ENCODE data around the gene MARCHF10.
"Not testable (repeated sequence)": the region's sequence is repeated elsewhere in the genome, so short reads cannot be mapped to it uniquely, and the experiment has no call there.

MARCHF10 gene

DNA sequence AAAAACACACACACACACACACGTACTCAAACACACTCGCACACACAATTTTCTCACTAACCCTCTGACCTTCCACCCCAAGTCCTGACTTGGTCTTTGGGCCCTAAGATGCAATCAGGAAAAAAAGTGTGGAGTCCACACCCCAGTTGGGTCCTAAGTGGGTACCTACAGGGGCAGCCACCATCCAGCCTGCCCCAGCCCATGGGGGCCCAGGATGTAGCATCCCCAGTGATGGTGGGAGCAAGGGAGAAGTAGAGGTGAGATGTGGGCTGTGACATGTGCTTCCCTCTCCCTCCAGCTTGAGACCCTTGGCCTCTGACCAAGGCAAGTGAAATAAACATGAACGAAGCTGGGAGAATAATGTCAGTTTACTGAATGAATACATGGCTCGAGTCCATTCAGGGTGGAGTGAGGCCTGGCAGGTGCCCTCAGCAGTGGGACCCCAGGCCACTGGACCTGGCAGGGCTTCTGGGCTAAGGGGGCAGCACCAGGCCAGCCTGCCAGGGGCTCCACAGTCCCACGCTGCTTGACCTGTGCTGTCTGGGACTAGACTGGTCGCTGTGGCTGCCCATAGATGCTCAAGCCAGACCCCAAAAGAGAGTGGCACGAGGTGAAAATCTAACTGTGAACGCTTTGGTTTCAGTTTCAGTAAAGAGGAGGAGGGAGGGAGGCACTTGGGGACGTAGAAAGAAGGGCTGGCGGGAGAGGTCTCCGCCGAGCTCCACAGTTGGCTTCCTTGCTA is 107.0 kb downstream of the MARCHF10 start:
- DNase-seq (ENCODE audit: low spot score) = no peak
- TF ChIP-seq, protein P1, sequence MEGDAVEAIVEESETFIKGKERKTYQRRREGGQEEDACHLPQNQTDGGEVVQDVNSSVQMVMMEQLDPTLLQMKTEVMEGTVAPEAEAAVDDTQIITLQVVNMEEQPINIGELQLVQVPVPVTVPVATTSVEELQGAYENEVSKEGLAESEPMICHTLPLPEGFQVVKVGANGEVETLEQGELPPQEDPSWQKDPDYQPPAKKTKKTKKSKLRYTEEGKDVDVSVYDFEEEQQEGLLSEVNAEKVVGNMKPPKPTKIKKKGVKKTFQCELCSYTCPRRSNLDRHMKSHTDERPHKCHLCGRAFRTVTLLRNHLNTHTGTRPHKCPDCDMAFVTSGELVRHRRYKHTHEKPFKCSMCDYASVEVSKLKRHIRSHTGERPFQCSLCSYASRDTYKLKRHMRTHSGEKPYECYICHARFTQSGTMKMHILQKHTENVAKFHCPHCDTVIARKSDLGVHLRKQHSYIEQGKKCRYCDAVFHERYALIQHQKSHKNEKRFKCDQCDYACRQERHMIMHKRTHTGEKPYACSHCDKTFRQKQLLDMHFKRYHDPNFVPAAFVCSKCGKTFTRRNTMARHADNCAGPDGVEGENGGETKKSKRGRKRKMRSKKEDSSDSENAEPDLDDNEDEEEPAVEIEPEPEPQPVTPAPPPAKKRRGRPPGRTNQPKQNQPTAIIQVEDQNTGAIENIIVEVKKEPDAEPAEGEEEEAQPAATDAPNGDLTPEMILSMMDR (IDR thresholded peaks at IDR 0.05) = no peak
- Histone ChIP-seq H3K4me3 (no peak overlapping the region), H3K27ac (no peak overlapping the region)

DNA sequence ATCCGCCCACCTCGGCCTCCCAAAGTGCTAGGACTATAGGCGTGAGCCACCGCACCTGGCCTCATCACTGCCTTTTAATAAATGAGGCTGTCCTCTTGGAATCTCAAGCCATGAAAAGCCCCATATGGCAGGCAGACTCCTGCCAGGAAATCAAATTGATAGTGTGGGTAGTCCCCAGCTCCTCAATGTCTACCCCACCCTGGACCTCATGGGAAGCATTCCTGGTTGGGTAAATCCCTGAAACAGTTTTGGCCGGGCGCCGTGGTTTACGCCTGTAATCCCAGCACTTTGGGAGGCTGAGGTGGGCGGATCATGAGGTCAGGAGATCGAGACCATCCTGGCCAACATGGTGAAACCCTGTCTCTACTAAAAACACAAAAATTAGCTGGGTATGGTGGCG is 109.7 kb downstream of the MARCHF10 start:
- H3K4me3 ChIP-seq; H3K27ac ChIP-seq; DNase-seq (ENCODE audit: low spot score): not testable (repeated sequence)

DNA sequence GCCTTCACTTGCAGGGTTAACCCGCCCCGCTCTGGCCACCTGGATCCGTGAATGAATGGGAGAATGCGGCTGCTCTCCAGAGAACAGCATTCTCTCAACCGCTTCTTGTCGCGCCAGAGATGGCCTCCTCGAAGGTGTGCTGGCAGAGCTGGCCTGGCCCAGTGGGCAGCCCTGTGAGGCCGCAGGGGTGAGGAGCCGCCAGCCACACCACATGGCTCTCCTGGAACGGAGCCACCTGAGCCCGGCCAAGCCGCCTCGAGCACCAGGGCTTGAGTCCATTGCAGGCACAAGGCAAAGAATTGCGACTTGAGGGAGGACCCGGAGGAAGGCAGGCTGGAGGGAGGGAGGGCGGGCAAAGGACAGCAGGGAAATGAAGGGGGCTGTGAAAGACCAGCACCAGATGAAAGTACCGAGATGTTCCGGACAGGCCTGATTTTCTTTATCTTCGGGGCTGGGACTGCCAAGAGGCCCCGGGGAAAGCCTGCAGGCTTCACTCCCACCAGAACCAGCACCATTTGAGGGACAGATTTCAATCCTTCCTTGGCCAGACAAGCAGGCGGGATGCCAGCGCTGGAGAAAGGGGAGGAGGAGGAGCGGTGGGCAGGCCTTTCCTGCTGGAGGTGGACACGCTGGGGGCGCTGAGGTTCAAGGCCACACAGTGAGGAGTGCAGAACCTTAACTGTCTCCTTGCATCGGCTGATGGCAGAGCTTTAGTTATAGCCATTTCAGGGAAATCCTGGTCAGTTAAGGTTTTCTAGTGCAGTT is 111.2 kb downstream of the MARCHF10 start:
- no peak for DNase-seq (ENCODE audit: low spot score)
- TF ChIP-seq, protein P1 (IDR thresholded peaks at IDR 0.05) = no peak
- H3K27ac ChIP-seq = no peak overlapping the region
- no peak overlapping the region for H3K4me3 ChIP-seq

DNA sequence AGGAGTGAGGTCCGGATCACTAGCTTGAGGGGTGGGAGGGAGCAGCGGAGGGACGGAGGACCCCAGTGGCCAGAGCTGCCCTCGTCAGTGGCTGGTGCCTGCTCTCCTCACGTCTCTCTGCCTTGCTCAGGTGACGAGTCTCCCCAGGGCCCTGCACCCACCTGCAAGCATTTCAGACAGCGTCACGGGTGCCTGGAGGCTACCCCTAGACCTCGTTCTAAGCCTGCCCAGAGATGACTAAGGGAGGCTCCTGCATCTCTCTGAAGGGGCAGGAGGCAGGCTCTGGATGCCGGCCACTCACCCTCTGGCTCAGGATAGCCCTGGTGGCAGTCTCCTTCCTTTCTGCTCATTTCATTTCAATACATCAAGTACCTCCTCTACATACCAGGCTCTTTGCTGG is 111.9 kb downstream of the MARCHF10 start:
- DNase-seq (ENCODE audit: low spot score) = no peak
- Histone ChIP-seq H3K27ac (no peak overlapping the region), H3K4me3 (no peak overlapping the region)
- TF ChIP-seq, protein P1 (IDR thresholded peaks at IDR 0.05) = no peak

DNA sequence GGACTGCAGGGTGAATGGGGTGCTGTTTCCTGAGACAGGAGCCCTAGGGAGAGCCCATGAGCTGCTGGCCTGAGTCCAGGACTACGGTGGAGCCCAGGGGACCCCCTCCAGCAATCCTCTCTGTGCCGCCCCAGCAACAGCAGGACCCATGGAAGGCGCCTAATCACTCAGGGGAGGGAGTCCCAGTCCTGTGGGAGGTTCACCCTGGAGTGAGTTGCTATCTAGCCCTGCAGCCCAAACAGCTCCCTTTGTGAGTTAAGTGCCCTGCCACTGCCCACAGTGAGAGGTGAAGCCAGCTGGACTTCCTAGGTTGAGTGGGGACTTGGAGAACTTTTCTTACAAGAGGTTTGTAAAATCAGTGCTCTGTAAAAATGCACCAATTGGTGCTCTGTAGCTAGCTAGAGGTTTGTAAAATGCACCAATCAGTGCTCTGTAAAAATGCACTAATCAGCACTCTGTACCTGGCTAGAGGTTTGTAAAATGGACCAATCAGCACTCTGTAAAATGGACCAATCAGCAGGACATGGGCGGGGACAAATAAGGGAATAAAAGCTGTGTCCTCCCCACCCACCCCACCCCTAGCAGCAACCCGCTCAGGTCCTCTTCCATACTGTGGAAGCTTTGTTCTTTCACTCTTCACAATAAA is 112.9 kb downstream of the MARCHF10 start:
- H3K27ac ChIP-seq = peak overlapping the region in 1 of 2 donors; percentile 17
- not testable (repeated sequence) for DNase-seq (ENCODE audit: low spot score); H3K4me3 ChIP-seq

DNA sequence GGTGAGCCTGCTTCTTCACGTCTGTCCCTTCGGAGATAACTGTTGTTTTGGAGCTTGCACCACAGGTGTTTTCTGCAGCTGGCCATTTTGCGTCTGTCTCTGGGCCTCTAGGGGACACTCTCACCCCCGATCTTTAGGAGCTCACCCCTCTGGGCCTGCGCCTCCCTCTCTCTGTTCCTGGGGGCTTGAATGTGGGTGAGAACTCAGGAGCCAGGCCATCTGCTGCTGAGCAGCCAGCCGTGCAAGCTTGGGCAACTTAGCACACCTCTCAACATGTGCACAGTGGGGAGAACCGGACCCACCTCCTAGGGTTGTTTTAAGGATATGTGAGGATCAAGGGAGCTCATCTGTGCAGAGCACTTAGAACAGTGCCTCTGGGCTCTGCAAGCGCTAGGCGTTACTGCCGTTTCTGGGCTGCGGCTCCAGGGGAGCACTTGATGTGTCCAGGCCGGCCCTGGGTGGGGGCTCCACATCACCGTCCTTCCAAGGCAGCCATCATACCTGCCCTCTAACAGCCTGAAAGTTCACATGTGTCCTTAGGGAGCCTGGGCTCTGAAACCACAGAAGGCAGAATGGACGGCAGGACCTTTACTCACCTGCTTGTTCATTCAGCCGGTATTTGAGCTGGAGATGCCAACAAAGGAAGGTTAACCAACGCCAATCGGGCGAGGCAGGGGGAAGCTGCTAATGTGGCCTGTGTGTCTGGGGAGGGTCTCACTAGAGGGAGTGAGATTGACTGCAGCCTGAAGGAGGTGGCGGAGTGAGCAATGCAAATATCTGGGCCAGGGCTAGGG is 114.3 kb downstream of the MARCHF10 start:
- no peak for DNase-seq (ENCODE audit: low spot score)
- Histone ChIP-seq H3K4me3 (no peak overlapping the region), H3K27ac (peak overlapping the region in 1 of 2 donors; percentile 17)
- TF ChIP-seq, protein P1 (IDR thresholded peaks at IDR 0.05) = no peak

DNA sequence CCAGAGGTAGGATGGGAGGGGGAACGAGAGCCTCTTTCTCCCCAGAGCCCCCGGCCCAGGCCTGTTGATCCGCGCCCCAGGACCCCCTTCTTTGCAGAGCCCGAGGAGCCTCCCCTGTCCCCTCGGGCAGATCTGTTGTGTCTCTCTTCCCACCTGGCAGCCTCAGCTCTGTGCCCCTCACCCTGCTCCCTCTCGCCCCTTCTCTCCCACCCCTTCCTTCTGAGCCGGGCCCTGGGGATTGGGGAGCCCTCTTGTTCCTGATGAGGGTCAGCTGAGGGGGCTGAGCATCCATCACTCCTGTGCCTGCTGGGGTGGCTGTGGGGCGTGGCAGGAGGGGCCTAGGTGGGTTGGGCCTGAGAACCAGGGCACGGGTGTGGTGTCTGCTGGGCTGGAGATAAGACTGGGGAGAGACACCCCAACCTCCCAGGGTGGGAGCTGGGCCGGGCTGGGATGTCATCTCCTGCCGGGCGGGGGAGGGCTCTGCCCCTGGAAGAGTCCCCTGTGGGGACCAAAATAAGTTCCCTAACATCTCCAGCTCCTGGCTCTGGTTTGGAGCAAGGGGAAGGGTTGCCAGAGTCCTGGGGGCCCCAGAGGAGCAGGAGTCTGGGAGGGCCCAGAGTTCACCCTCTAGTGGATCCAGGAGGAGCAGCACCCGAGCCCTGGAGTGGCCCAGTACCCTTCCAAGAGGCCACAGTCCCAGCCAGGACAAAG is 115.2 kb downstream of the MARCHF10 start:
- DNase-seq (ENCODE audit: low spot score) = no peak
- TF ChIP-seq, protein P1 (IDR thresholded peaks at IDR 0.05) = no peak
- Histone ChIP-seq H3K4me3 (no peak overlapping the region), H3K27ac (no peak overlapping the region)
